Measurements from ENCODE around the gene ZNF765. TPM values are rescaled to one million over a fixed set of nuclear protein-coding genes. Genes with fewer than 3 reads are reported as not detected.
A peak's percentile ranks its signal among the peaks of the same experiment; 100 is the strongest.
"Not testable (repeated sequence)": the region's sequence is repeated elsewhere in the genome, so short reads cannot be mapped to it uniquely, and the experiment has no call there.

Gene ZNF765
- total RNA-seq, 1 experiment from 2014 or later = 13.7 TPM

GRCh38 chr19:53389978-53390377 lies 5.0 kb upstream of the ZNF765 start:
- no peaks in the 10 kb centered on the region for H3K27me3 ChIP-seq (replicated peaks)
- DNase-seq (ENCODE audit: low read depth in 1 of 2, low spot score in 2 of 2) = no peak
- H3K9me3 ChIP-seq (replicated peaks) = no peaks in the 10 kb centered on the region; the same call in none of the 2 replicates
- H3K36me3 ChIP-seq = no peaks in the 10 kb centered on the region
- H3K27ac ChIP-seq = no peak overlapping the region
- H3K4me1 ChIP-seq (replicated peaks) = peaks cover 7% of the 10 kb centered on the region
- H3K4me3 ChIP-seq = no peak overlapping the region

GRCh38 chr19:53394522-53394973 lies 401 bp upstream of the ZNF765 start:
- peak; percentile 73 to 82 for DNase-seq (ENCODE audit: low read depth in 1 of 2, low spot score in 2 of 2)
- peak overlapping the region; percentile 40 for H3K27ac ChIP-seq
- H3K9me3 ChIP-seq (replicated peaks) = no peaks in the 10 kb centered on the region; the same call in none of the 2 replicates
- H3K36me3 ChIP-seq = peaks cover 5% of the 10 kb centered on the region
- peaks cover 11% of the 10 kb centered on the region for H3K4me1 ChIP-seq (replicated peaks)
- peak overlapping the region; percentile 56 for H3K4me3 ChIP-seq
- H3K27me3 ChIP-seq (replicated peaks) = no peaks in the 10 kb centered on the region

GRCh38 chr19:53395840-53396524 lies 1.0 kb downstream of the ZNF765 start:
- H3K4me3 ChIP-seq = peak overlapping the region; percentile 56
- DNase-seq (ENCODE audit: low read depth in 1 of 2, low spot score in 2 of 2); H3K9me3 ChIP-seq (replicated peaks); H3K27me3 ChIP-seq (replicated peaks); H3K27ac ChIP-seq: not testable (repeated sequence)
- peaks cover 11% of the 10 kb centered on the region for H3K4me1 ChIP-seq (replicated peaks)
- H3K36me3 ChIP-seq = peaks cover 15% of the 10 kb centered on the region

GRCh38 chr19:53396525-53396868 lies 1.5 kb downstream of the ZNF765 start:
- DNase-seq (ENCODE audit: low read depth in 1 of 2, low spot score in 2 of 2) = no peak
- Histone ChIP-seq H3K27ac (no peak overlapping the region), H3K36me3 (peaks cover 19% of the 10 kb centered on the region), H3K4me3 (no peak overlapping the region), H3K4me1 (replicated peaks) (peaks cover 11% of the 10 kb centered on the region), H3K27me3 (replicated peaks) (no peaks in the 10 kb centered on the region), H3K9me3 (replicated peaks) (no peaks in the 10 kb centered on the region)

GRCh38 chr19:53397918-53398317 lies 3.0 kb downstream of the ZNF765 start:
- not testable (repeated sequence) for H3K27ac ChIP-seq; H3K9me3 ChIP-seq (replicated peaks); DNase-seq (ENCODE audit: low read depth in 1 of 2, low spot score in 2 of 2); H3K27me3 ChIP-seq (replicated peaks); H3K4me3 ChIP-seq
- peaks cover 11% of the 10 kb centered on the region for H3K4me1 ChIP-seq (replicated peaks)
- H3K36me3 ChIP-seq = peaks cover 26% of the 10 kb centered on the region

- Histone ChIP-seq H3K36me3 (peaks cover 53% of the 10 kb centered on the region), H3K27me3 (replicated peaks) (no peaks in the 10 kb centered on the region), H3K9me3 (replicated peaks) (peaks cover 10% of the 10 kb centered on the region), H3K4me3 (no peak overlapping the region), H3K27ac (no peak overlapping the region), H3K4me1 (replicated peaks) (no peaks in the 10 kb centered on the region)
- DNase-seq (ENCODE audit: low read depth in 1 of 2, low spot score in 2 of 2) = no peak
These were observed 14.7 kb downstream of the ZNF765 start for GRCh38 chr19:53409505-53410204.

- not testable (repeated sequence) for H3K27me3 ChIP-seq (replicated peaks); H3K27ac ChIP-seq; DNase-seq (ENCODE audit: low read depth in 1 of 2, low spot score in 2 of 2); H3K36me3 ChIP-seq; H3K4me1 ChIP-seq (replicated peaks); H3K4me3 ChIP-seq
- H3K9me3 ChIP-seq (replicated peaks) = peaks cover 13% of the 10 kb centered on the region
These were observed 25.8 kb downstream of the ZNF765 start for GRCh38 chr19:53420520-53421315.

GRCh38 chr19:53422551-53422950 lies 27.6 kb downstream of the ZNF765 start:
- H3K4me1 ChIP-seq (replicated peaks) = no peaks in the 10 kb centered on the region
- no peak overlapping the region for H3K4me3 ChIP-seq
- no peaks in the 10 kb centered on the region for H3K27me3 ChIP-seq (replicated peaks)
- no peaks in the 10 kb centered on the region for H3K36me3 ChIP-seq
- no peak overlapping the region for H3K27ac ChIP-seq
- peaks cover 4% of the 10 kb centered on the region; the same call in 1 of the 2 replicates for H3K9me3 ChIP-seq (replicated peaks)
- no peak for DNase-seq (ENCODE audit: low read depth in 1 of 2, low spot score in 2 of 2)

- H3K36me3 ChIP-seq; H3K27me3 ChIP-seq (replicated peaks); H3K4me1 ChIP-seq (replicated peaks); H3K27ac ChIP-seq; DNase-seq (ENCODE audit: low read depth in 1 of 2, low spot score in 2 of 2); H3K4me3 ChIP-seq; H3K9me3 ChIP-seq (replicated peaks): not testable (repeated sequence)
These were observed 28.1 kb downstream of the ZNF765 start for GRCh38 chr19:53423074-53423473.

GRCh38 chr19:53423680-53424079 lies 28.7 kb downstream of the ZNF765 start:
- H3K4me3 ChIP-seq; H3K36me3 ChIP-seq; DNase-seq (ENCODE audit: low read depth in 1 of 2, low spot score in 2 of 2); H3K27me3 ChIP-seq (replicated peaks); H3K9me3 ChIP-seq (replicated peaks); H3K27ac ChIP-seq; H3K4me1 ChIP-seq (replicated peaks): not testable (repeated sequence)

- DNase-seq (ENCODE audit: low read depth in 1 of 2, low spot score in 2 of 2) = no peak
- Histone ChIP-seq H3K4me3 (no peak overlapping the region), H3K4me1 (replicated peaks) (no peaks in the 10 kb centered on the region), H3K36me3 (no peaks in the 10 kb centered on the region), H3K9me3 (replicated peaks) (peaks cover 4% of the 10 kb centered on the region; the same call in 1 of the 2 replicates), H3K27ac (no peak overlapping the region), H3K27me3 (replicated peaks) (no peaks in the 10 kb centered on the region)
These were observed 30.1 kb downstream of the ZNF765 start for GRCh38 chr19:53424968-53425597.

- Histone ChIP-seq H3K9me3 (replicated peaks) (no peaks in the 10 kb centered on the region), H3K36me3 (peaks cover 13% of the 10 kb centered on the region), H3K27ac (no peak within 1 kb of the TSS), H3K4me3 (peak within 1 kb of the TSS; percentile 56), H3K27me3 (replicated peaks) (no peaks in the 10 kb centered on the region), H3K4me1 (replicated peaks) (peaks cover 4% of the 10 kb centered on the region)
- peak; percentile 76 to 88 for DNase-seq (ENCODE audit: low read depth in 1 of 2, low spot score in 2 of 2)
These were observed 36.6 kb downstream of the ZNF765 start, which contains the start of gene ZNF761 for GRCh38 chr19:53431399-53432087. Gene ZNF761, plus strand, starts transcription at chr19:53431984. Its CDS starts 15,285 bp downstream, at chr19:53447269.

GRCh38 chr19:53432088-53432661 lies 37.2 kb downstream of the ZNF765 start:
- Histone ChIP-seq H3K4me1 (replicated peaks) (peaks cover 4% of the 10 kb centered on the region), H3K36me3 (peaks cover 16% of the 10 kb centered on the region), H3K27me3 (replicated peaks) (no peaks in the 10 kb centered on the region), H3K27ac (no peak overlapping the region), H3K9me3 (replicated peaks) (no peaks in the 10 kb centered on the region), H3K4me3 (peak overlapping the region; percentile 56)
- peak in 1 of 2 experiments; percentile 44 for DNase-seq (ENCODE audit: low read depth in 1 of 2, low spot score in 2 of 2)
